GM12873 (cell line): ENCODE measurements around the gene PLA2R1.

Source experiments
- TF ChIP-seq, protein P1 (sequence below): IDR thresholded peaks from 2 replicates; pipeline ENCODE4 v1.5.1; 2012; ENCODE audit warnings: low read depth, mild to moderate bottlenecking, moderate library complexity, low read length, control low read depth; ENCODE audit not compliant: insufficient read depth; ENCODE audit errors: missing control alignments

PLA2R1 gene

DNA sequence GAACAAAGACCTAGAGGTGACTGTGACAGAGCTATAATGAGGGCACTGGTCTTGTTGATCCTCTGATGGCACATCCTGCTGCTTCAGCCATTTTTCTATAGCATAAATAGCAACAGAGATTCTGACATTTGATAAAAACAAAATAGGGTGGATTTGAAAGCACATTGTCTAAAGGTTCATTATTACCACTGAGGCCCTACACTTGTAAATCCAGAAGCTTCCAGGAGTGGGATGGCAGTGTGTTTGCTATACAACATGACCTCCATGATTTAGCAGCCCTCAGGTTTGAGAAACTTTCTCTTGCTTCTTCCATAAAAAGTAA, 171.2 kb downstream of the PLA2R1 start:
- TF ChIP-seq, protein P1, sequence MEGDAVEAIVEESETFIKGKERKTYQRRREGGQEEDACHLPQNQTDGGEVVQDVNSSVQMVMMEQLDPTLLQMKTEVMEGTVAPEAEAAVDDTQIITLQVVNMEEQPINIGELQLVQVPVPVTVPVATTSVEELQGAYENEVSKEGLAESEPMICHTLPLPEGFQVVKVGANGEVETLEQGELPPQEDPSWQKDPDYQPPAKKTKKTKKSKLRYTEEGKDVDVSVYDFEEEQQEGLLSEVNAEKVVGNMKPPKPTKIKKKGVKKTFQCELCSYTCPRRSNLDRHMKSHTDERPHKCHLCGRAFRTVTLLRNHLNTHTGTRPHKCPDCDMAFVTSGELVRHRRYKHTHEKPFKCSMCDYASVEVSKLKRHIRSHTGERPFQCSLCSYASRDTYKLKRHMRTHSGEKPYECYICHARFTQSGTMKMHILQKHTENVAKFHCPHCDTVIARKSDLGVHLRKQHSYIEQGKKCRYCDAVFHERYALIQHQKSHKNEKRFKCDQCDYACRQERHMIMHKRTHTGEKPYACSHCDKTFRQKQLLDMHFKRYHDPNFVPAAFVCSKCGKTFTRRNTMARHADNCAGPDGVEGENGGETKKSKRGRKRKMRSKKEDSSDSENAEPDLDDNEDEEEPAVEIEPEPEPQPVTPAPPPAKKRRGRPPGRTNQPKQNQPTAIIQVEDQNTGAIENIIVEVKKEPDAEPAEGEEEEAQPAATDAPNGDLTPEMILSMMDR: no peak

DNA sequence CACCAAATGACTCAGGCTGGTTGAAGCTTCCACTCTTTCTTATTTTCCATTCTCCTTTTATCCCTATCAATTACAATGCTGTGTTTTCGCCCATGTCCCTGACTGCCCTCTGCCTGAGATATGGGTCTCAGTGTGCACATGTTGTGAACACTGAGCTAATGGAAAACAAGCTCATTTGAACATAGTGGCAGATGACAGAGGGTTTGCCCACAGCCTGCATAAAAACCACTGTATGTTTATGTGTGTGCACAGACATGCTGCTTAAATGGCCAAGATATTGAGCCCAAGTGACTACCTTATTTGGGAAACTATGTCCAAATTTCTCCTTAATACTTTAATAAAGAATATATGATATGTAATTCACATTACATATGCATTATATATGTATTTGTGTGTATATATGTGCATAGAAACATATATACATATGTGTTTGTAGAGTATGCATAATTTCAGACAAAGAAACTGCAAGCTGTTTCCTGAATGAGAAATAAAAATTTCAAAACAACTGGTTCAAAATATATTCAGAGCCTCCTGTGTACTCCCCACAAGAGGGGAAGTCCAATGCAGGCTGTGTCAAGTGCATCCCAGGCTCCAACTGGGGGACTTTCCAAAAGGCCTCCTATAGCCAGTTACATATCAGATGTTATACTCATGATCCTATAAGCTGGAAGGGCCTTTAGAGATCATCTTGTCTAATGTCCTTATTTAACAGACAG, 171.7 kb downstream of the PLA2R1 start:
- TF ChIP-seq, protein P1: no peak

DNA sequence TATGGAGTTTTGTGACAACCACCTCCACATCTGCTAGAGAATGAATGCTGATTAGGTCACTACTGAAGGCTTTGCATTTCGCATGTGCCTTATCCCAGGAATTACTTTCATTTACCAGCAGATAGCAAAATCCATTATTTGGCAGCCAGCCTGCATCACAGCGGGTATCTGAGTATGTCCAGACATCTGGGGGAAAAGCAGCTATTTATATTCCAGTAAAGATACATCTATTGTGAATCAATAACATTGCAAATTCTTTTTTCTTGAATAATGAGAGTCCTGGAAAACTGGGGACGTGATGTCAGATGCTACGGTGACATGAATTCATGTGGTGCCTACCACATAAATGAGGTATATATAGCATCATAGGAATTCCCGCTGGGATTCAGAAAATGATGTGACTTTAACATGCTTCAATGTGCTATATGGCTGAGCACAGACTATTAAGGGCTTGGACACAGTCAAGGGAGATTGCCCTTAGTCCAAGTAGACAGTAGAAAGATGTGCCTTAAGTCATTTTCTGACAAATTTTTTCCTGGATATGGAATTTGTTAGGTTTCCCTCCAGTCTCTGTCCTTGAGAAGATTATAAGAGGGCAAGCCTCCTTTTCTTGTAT, 180.2 kb downstream of the PLA2R1 start:
- TF ChIP-seq, protein P1: no peak
